Measurements from ENCODE around the gene TCEANC2.
"Not testable (repeated sequence)": the region's sequence is repeated elsewhere in the genome, so short reads cannot be mapped to it uniquely, and the experiment has no call there.

Gene TCEANC2

DNA sequence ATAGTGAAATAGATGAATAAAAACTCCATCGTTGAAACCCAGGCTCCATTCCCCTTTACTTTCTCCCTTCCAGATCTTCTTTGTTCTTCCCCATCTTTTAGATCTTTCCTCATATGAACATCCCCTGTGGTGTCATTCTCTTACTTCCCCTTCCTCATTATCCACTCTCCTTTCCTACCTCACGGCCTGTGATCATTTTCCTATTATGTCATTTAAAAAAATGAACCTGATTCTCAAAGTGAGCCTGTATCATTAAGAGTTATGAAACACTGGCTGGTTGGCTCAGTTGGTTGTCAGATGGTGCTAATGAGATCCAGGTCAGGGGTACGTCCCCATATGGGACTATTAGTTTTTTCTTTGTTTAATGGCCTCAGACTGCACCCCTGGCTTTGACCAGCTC, 38.3 kb downstream of the TCEANC2 start:
- peak; percentile 44 for DNase-seq

DNA sequence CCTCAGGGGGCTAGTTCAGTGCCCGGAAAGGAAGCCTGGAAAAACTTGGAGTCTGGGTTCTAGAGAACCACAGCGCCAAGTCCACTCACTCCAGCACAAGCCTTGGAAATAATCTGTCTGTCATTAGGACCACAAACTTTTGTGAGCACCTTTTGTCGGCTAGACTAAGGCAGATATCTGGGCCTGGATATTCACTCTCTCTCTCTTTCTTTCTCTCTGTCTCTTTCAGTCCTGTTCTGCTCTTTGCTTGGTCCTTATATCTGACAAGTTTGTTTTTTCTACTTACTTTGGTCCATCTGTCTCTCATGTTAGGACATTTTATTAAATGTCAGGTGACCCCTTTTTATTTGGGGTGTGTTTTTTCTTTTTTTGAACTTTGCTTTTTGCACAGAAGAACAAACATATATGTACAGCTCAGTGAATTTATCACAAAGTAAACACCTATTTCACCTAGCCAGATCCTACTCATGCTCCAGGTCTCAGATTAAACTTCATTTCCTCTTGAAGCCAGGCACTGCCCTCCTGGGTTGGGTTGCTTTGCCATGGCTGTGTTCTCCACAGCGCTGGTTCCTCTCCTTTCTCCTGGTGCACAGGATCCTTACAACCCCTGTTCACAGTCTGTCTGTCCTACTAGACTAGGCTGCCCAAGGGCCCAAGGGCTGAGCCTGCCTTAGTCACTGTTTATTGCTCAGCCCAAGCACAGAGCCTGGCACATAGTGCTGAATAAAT, 40.8 kb downstream of the TCEANC2 start:
- no peak for DNase-seq

DNA sequence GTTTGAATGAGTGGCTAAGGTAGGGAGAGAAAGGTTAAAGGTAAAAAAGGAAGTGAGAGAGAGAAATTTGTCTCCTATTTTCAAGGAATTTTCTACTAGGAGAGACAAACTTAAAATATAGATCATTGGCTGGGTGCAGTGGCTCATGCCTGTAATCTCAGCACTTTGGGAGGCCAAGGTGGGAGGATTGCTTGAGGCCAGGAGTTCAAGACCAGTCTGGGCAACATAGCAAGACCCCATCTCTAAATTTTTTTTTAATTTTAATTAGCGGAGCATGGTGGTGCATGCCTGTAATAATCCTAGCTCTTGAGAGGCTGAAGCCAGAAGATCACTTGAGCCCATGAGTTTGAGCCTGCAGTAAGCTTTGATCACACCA, 41.3 kb downstream of the TCEANC2 start:
- not testable (repeated sequence) for DNase-seq

DNA sequence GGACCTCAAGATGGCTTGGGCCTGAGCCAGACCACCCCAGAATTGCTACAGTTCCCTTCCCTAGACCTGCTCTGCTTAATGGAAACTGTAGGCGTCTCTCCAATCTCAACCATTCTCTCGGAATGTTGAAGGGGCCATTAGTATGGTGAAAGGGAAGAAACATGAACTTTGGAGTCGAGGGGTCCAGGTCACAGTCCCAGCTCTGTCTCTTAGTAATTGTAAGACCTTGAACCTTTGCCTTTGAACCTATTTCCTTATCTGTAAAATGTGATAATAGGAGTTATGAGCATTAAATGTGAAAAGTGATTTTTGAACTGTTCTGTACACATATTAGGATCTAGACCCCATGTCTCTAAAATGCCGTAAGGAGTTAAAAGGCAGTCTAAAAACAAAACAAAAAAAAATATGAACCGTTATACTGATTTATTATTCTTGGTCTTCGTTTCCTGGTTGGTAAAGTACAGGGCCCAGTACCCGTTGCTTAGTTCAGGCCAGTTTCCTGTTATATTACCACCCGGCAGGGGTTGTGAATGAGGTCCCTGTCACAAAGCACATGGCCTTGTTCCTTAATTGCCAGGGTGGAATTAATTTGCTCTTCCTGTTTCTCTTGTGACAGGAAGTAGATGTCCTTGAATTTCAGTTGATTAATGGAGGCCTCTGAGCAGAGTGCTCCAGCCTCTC, 42.3 kb downstream of the TCEANC2 start:
- DNase-seq, result peak; percentile 75

DNA sequence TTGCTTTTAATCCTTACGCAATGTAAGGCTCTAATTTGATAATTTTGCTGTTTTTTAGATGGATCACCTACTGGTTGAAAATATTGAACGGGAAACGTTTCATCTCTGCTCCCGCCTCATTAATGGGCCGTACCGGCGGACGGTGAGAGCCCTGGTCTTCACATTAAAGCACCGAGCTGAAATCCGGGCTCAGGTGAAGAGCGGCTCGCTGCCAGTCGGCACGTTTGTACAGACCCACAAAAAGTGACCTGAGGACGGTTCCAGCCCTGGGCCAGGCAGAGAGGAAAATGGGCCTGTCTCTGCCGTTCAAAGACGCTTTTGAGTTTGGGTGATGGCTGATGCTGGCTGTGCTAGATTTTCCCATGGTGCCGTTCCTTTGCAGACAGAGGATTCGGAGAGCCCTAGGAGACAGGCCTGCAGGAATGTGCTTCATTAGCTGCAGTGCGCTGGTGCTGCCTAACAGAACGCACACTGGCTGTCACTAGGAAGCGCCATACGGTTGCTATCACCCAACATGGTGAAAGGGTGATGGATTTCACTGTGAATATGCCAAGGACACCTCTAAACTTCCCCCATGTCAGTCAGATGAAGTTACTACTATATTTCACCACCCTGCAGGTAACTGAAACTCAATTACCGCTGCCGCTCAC, 42.9 kb downstream of the TCEANC2 start:
- DNase-seq, result peak; percentile 7

DNA sequence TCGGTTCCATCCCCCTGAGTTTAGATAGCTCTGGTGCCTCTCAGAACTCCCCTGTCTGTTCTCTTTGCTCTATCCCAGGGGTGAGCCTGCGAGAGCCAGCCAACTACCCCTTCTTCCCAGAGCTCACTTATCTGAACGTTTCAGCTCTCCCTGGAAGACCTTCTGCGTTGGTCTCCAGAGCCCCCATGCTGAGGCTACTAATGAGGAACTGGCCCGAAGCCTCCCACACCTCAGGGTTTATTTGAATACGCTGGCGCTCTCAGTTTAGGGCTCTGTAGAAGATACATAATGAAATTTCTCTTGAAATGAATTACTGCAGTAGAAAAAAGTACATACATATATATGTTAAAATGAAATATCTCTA, 43.5 kb downstream of the TCEANC2 start:
- peak; percentile 42 for DNase-seq

DNA sequence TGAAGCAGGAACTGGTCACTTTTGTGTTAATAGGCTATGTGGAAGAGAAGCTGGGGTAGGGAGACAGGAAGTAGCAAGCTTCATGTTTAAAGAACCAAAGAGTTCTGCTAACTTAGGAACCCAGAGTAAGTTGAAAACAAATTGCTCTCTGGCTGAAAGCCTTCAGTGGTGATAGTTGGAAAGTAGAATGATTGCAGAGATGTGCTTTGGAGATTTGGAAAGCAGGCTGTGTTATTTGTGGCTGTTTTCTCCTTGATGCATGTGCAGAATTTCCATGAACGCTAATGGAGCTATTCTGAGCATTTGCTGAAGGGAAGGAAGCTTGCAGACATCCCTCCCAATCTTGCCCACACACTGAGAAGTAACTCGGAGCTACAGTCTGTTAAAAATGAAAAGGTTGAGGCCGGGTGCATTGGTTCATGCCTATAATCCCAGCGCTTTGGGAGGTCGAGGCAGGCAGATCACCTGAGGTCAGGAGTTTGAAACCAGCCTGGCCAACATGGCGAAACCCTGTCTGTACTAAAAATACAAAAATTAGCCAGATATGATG, 45.7 kb downstream of the TCEANC2 start:
- no peak for DNase-seq

DNA sequence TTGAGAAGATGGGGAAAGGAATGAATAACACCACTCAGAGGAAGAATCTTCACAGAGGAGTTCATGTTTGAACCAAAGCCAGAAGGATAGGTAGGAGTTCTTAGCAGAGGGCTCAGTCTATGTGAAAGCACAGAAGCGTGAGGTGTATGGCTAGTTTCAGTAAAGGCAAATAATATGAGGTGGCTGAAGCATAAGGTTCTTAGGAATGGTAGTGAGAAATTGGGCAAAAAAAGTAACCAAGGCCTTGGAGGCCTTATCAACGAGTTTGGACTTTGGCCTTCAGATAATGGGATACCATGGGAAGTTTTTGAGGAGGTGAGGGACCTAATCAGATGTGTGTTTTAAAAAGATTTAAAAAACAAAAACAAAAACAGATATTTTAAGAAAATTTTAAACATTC, 47.1 kb downstream of the TCEANC2 start:
- DNase-seq, result no peak

DNA sequence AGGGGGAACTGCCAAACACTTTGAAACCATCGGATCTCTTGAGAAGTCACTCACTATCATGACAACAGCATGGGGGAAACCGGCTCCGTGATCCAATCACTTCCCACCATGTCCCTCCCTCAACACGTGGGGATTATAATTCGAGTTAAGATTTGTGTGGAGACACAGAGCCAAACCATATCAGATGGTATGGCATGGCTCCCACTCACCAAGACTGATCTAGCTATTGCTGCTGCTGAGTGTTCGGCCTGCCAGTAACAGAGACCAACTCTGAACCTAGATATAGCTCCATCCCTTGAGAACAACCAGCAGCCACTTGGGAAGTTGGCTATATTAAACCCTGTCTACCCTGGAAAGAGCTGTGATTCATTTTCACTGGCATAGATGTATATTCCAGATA, 50.0 kb downstream of the TCEANC2 start:
- no peak for DNase-seq

DNA sequence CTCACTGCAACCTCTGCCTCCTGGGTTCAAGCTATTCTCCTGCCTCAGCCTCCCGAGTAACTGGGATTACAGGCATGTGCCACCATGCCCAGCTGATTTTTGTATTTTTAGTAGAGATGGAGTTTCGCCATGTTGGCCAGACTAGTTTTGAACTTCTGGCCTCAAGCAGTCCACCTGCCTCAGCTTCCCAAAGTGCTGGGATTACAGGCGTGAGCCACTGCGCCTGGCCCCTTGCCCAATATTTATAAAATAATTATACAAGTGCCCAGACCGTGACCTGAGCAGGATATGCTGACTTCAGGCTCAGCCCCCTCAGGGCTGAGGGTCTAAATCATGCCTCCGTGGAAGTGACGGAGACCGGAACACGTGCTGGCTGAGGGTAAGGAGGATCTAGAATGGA, 51.2 kb downstream of the TCEANC2 start:
- DNase-seq, result not testable (repeated sequence)

DNA sequence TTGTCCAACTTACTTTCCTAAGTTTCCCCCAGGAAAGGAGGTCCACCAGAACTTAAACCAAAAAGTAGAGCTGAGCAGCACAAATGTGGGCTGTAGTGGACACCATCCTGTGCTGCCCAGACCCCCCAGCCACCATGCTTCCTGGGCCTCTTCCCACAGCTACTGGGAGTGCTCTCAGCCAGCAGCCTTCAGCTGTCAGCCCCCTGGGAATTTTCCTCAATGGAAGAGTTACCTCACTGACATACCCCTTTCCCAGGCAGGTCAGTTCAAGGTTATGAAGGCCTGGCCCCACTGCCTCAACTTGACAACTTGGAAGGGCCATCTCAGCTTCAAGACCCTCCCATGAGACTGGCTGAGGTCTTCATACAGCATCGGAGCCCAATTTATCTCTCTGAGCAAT, 51.7 kb downstream of the TCEANC2 start:
- DNase-seq, result no peak

DNA sequence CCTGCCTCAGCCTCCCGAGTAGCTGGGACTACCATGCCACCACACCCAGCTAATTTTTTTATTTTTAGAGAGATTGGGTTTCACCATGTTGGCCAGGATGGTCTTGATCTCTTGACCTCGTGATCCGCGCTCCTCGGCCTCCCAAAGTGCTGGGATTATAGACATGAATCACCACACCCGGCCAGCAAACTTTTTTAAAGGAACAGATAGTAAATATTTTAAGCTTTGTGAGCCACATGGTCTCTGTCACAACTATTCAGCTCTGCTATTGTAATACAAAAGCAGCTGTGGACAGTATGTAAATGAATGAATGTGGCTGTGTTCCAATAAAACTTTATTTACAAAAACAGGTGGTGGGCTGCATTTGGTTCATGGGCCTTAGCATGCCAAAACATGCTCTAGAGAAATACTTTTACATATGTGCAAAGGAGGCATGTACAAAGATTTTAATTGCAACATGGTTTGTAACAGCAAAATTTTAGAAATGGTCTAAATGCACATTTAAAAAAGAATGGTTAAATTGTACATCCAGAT, 52.4 kb downstream of the TCEANC2 start:
- DNase-seq, result no peak

DNA sequence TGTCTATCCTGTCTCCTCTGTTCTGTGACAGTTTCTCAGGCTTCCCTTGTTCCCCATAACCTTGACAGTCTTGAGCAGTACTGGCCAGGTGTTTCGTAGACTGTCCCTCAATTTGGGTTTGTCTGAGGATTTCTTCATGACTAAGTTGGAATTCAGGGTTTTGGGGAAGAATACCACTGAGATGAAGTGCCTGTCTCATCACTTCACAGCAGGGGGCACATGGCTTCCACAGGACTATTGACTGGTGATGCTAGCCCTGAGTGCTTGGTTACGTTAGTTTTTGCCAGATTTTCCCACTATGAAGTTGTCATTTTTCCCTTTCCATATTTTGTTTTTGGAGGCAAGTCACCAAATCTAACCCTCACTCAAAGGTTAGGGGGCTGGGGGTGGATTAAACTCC, 53.7 kb downstream of the TCEANC2 start:
- DNase-seq, result no peak

DNA sequence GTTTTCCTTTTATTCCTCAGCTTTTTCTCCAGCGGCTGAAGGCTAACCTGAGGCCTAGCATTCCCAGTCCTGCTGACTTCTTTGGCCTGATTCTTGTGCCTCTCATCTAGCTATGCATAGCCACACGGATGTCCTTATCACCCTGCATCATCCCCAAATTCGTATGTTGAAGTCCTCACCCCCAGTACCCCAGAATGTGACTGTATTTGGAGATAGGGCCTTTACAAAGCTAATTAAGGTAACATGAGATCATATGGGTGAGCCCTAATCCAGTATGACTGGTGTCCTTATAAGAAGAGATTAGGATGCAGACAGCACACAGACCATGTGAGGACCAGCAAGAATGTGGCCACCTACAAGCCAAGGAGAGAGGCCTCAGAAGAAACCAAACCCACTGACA, 54.7 kb downstream of the TCEANC2 start:
- DNase-seq, result no peak

DNA sequence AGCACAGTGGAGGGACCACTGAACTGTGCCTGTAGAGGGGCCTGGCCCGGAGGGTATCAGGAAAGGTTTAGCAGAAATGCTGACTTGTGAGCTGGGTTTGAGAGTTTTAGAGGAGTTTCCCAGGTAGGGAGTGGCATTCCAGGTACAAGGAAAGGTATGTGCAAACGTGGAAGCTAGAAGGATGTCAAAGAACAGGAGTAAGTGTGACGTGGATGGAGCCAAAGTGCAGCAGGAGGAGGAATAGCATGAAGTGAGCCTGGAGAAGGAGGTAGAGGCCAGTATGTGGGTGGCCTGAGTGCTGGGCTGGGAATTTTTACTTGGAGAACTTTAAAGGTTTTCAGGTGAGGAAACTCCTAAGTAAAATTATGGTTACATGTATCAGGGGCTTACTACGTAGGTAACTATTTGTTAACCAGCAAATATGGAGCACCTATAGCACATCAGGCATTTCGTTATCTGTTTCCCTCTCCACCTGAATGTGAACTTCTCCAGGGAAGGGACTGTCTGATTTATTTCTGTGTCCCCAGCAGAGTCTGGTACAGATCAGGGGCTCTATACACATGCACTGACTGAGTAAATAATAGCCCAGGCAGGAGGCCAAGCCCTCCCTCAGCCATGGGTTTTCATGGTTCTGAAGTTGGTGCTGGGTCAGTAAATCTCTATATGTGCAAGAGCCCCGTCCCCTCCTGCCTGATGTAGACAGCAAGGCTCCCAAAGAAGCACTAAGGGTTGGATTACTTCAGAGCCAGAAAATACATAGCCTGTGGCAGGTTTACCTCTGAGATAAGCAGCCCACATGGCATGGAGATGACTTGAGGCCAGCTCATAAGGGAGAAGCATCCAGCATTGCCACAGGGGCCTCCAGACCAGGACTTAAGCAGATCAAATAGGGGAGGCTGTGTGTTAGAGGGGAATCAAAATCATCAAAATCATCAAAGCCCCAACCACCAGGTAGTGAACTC, 56.0 kb downstream of the TCEANC2 start:
- no peak for DNase-seq

DNA sequence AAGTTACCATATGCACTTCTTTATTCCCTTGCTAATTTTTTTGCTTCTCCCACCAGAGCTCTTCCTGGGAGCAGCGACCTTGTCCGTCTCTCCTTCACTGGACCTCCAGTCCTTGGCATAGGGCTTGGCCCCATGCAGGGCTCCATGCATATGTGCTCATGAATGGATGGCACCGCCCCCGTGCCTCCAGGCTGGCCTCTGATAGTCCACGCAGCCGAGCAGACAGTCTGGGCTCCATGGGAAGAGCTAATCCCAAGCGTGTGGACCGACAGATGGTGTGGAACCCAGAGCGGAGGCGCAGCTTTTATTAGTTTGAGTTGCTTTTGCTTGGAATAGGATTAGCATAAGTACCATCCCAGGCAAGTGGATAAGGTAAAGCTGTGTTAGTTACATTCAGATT, 57.6 kb downstream of the TCEANC2 start:
- DNase-seq, result no peak

DNA sequence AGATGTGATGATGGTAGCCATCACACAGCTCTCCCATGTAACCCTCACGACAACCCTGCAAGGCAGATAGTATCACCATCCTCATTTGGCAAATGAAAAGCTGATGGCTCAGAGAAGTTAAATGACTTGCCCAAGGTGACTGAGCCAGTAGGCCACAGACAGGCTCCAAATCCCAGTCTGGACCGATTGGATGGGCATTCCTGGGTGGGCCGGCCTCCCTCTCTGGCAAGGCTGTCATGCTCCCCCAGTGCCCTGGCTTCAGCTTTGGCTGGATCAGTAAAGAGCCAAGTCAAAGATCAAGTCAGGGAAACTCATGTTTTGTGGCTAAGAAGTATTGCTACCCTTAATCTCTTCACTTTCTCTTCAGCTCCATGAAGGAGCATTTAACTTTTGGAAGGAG, 58.2 kb downstream of the TCEANC2 start:
- no peak for DNase-seq

DNA sequence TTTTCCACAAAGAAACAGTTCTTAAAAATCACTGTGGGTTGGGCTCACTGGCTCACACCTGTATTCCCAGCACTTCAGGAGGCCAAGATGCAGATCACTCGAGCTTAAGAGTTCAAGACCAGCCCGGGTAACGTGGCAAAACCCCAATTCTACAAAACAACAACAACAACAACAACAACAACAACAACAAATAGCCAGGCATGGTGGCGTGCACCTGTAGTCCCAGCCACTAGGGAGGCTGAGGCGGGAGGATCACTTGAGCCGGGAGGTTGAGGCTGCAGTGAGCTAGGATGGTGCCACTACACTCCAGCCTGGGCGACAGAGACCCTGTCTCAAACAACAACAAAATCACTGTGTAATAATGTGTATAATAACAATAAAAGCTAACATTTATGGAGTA, 58.6 kb downstream of the TCEANC2 start:
- DNase-seq, result no peak

DNA sequence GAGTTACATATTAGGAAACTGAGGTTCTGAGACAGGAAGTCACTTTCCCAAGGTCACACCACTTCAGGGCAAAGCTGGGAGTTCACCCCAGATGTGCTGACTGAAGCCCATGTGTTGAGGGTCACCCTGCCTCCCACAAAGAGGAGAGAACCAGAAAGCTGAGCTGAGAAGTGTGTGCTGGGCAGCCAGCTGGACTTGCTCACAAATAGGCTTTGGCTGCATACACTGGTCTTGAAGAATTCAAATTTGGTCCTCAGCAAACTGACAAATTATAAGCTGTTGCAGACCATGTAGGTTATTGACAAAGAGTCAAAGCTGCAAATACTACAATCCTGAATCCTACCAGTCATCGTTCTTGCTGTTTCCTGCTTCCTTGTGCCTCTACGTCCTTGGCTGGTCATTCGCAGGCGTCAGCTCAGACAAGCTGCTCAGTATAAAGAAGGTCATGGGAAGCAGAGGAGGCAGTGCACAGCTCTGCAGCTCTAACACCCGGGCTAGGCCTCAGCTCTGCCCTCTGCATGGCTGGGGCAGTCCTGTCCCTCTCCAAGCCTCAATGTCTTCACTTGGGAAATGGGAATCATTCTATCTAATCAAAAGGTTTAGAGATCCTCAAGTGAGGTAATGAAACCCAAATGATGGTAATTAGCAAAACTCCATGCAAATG, 59.4 kb downstream of the TCEANC2 start:
- no peak for DNase-seq

DNA sequence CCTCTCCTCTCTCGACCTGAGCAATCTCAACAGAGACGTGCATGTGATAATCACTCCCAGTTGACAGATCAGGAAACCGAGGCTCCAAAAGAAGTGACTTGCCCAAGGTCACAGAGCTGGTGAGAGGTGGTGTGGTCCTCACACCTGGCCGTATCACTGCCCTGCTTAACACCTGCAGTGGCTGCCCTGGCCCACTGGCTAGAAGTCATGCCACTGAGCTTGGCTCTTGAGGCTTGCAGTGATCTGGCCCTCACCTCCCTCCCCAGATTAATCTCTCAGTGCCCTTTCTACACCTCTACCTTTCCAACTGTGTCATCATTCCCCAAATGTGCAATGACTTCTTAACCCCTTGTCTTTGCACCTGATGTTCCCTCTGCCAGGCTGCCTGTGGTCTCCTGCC, 60.6 kb downstream of the TCEANC2 start:
- no peak for DNase-seq

DNA sequence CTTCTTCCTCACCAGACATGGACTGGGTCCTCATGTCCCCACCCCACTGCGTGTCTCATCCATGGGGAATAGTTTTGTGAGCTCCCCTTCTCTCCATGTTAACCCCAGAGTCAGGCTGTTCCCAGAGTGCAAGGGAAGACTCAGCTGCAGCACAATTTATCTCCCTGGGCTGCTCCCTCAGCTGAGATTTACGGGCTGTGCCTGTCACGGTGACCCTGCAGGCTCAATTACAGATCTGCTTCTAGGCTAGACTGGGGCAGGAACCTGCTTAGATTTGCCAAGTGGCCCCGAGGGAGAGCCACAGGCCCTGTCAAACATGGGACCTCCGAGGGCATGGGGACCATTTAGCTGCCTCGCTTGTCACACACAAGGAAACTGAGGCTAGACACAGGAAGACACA, 61.5 kb downstream of the TCEANC2 start:
- no peak for DNase-seq

DNA sequence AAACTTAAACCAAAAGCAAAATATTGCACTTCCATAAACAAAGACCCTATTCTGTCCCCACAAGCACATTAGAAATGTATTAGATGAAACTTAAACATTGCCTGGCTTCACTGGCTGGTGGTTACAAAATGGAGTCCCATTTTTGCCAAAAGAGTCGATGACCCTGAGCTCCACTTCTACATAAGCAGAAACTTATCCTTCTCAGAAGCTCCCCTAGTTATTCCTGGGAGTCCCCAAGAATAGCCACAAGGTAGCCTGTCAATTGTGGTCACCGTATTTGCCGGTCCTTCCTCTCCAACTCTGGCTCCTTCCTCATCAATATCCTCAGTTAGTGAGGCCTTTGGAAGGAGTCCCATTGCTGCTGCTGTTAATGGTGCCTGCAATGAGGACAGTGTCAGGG, 62.1 kb downstream of the TCEANC2 start:
- DNase-seq, result no peak

All from suppressor macrophage treated with lipopolysaccharide for 4 hours (primary cell).